DND-41 (cell line): ENCODE results near the gene SFTA2.

ENCODE experiments used
- CTCF ChIP-seq: IDR thresholded peaks from 2 replicates; pipeline ENCODE4 v1.5.1; 2012; ENCODE audit warnings: borderline replicate concordance, low read length, moderate library complexity, mild to moderate bottlenecking; ENCODE audit not compliant: poor library complexity, severe bottlenecking; ENCODE audit errors: extremely low read depth
- EZH2 ChIP-seq: IDR thresholded peaks from 3 replicates; pipeline ENCODE4 v1.6.1; 2012; ENCODE audit warnings: borderline replicate concordance, low read depth, mild to moderate bottlenecking, moderate library complexity, low read length, inconsistent platforms; ENCODE audit not compliant: severe bottlenecking

GRCh38 chr6:30922447-30922852 lies 9.5 kb downstream of the SFTA2 start:
- TF ChIP-seq CTCF (no peak), EZH2 (no peak)
